ENCODE results near the gene NPFF.

The NPFF gene

GRCh38 chr12:53506450-53506785 is 866 bp downstream of the NPFF start:
- Histone ChIP-seq H3K4me2 (no peak overlapping the region), H3K27me3 (no peaks in the 10 kb centered on the region), H3K9me3 (replicated peaks in 1 of 11) (no peaks in the 10 kb centered on the region), H3K27ac (peak overlapping the region in 2 of 11 experiments; percentile 66 to 69; a peak in 1 of 22 replicates), H3K4me1 (peaks cover 27 to 52% (median 42%) of the 10 kb centered on the region in 10 experiments), H4K20me1 (peaks cover 0 to 27% (median 0%) of the 10 kb centered on the region in 11 experiments; a peak in 7 of 22 replicates), H3K36me3 (peaks cover 50 to 78% (median 61%) of the 10 kb centered on the region in 11 experiments), H3K9ac (peak overlapping the region in 6 of 11 experiments; percentile 3 to 64 (median 56); a peak in 6 of 22 replicates), H3K4me3 (no peak overlapping the region)
- no peak for TF ChIP-seq Cebpa-rat (IDR thresholded peaks at IDR 0.05)

DNA sequence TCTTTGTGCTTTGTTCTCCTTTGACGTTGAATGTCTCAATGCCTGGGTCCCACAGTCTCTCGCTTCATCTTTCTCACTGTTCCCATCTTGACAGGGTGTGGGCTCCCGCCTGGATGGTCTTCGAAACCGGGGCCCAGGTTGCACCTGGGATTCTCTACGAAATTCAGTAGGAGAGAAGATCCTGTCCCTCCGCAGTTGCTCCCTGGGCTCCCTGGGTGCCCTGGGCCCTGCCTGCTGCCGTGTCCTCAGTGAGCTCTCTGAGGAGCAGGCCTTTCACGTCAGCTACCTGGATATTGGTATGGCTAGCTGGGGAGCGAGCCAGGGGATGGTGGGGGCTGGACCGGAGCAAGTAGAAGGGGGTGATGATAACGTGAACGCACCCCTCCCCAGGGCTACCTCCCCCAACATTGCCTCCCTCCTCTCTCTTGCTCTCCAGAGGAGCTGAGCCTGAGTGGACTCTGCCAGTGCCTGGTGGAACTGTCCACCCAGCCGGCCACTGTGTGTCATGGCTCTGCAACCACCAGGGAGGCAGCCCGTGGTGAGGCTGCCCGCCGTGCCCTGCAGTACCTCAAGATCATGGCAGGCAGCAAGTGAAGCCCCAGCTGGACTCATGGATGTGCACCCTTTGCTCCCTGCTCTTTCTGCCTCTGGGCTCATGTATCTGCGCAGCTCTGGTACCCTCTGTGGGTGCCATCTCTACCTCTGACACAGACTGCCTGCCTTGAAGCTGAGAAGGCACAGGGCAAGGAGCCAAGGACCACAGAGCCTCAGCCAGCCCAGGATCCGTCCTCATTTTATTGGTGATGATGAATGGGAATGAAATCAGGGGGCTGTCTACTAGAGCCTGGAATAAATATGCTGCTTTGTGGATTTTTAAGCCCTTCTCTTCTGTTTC is 1.5 kb downstream of the NPFF start:
- H3K9ac ChIP-seq = peak overlapping the region in 10 of 11 experiments; percentile 22 to 91 (median 60); a peak in 17 of 22 replicates
- H4K20me1 ChIP-seq = peaks cover 0 to 27% (median 0%) of the 10 kb centered on the region in 11 experiments; a peak in 7 of 22 replicates
- peak overlapping the region in 6 of 11 experiments; percentile 9 to 42 (median 28); a peak in 8 of 22 replicates for H3K4me2 ChIP-seq
- no peaks in the 10 kb centered on the region for H3K27me3 ChIP-seq
- H3K4me1 ChIP-seq = peaks cover 28 to 52% (median 42%) of the 10 kb centered on the region in 10 experiments
- no peak for TF ChIP-seq Cebpa-rat (IDR thresholded peaks at IDR 0.05)
- no peaks in the 10 kb centered on the region for H3K9me3 ChIP-seq (replicated peaks in 1 of 11)
- H3K27ac ChIP-seq = peak overlapping the region in 9 of 11 experiments; percentile 27 to 69 (median 55); a peak in 17 of 22 replicates
- H3K36me3 ChIP-seq = peaks cover 44 to 72% (median 55%) of the 10 kb centered on the region in 11 experiments
- H3K4me3 ChIP-seq = no peak overlapping the region

DNA sequence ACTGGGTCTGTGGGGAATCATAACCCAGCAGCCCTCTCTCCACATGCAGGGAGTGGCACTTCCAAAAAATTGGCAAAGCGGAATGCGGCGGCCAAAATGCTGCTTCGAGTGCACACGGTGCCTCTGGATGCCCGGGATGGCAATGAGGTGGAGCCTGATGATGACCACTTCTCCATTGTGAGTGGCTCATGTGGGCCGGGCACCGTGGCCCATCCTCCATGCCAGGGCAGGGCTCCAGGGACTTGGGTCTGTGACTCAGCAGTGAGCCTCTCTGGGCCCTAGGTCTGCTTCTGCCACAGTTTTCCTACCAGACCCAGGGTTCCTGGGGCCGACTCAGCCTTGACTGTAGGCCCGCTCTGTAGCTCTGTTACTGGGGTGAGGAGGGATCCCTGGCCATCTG is 2.2 kb downstream of the NPFF start:
- peak overlapping the region in 10 of 11 experiments; percentile 22 to 91 (median 60); a peak in 16 of 22 replicates for H3K9ac ChIP-seq

GRCh38 chr12:53504004-53504920 is 3.0 kb downstream of the NPFF start:
- peak overlapping the region in 3 of 11 experiments; percentile 55 to 69 (median 59); a peak in 5 of 22 replicates for H3K27ac ChIP-seq

More for the DNA sequence above, 2.2 kb downstream of the NPFF start:
- TF ChIP-seq Cebpa-rat (IDR thresholded peaks at IDR 0.05) = no peak
- Histone ChIP-seq H3K27ac (peak overlapping the region in 9 of 11 experiments; percentile 27 to 69 (median 55); a peak in 17 of 22 replicates), H4K20me1 (peaks cover 0 to 27% (median 0%) of the 10 kb centered on the region in 11 experiments; a peak in 7 of 22 replicates), H3K9me3 (replicated peaks in 1 of 11) (no peaks in the 10 kb centered on the region), H3K36me3 (peaks cover 37 to 64% (median 49%) of the 10 kb centered on the region in 11 experiments), H3K4me2 (peak overlapping the region in 6 of 11 experiments; percentile 9 to 42 (median 28); a peak in 8 of 22 replicates), H3K4me3 (no peak overlapping the region), H3K4me1 (peaks cover 31 to 56% (median 46%) of the 10 kb centered on the region in 10 experiments), H3K27me3 (no peaks in the 10 kb centered on the region)

GRCh38 chr12:53502983-53503728 is 4.1 kb downstream of the NPFF start:
- Histone ChIP-seq H3K4me2 (peak overlapping the region; percentile 51 to 100 (median 99); a peak in 20 of 22 replicates), H3K36me3 (peaks cover 36 to 54% (median 48%) of the 10 kb centered on the region in 11 experiments), H3K27ac (peak overlapping the region in 5 of 11 experiments; percentile 6 to 39 (median 13); a peak in 5 of 22 replicates), H4K20me1 (peaks cover 0 to 27% (median 0%) of the 10 kb centered on the region in 11 experiments; a peak in 8 of 22 replicates), H3K4me1 (peaks cover 35 to 59% (median 49%) of the 10 kb centered on the region in 10 experiments), H3K9me3 (replicated peaks in 1 of 11) (no peaks in the 10 kb centered on the region), H3K4me3 (no peak overlapping the region), H3K9ac (peak overlapping the region; percentile 44 to 97 (median 90); a peak in 18 of 22 replicates), H3K27me3 (no peaks in the 10 kb centered on the region)
- no peak for TF ChIP-seq Cebpa-rat (IDR thresholded peaks at IDR 0.05)

More at GRCh38 chr12:53504004-53504920, 3.0 kb downstream of the NPFF start:
- no peak overlapping the region for H3K4me3 ChIP-seq
- H3K9ac ChIP-seq = peak overlapping the region in 8 of 11 experiments; percentile 16 to 95 (median 58); a peak in 8 of 22 replicates
- H3K9me3 ChIP-seq (replicated peaks in 1 of 11) = no peaks in the 10 kb centered on the region
- H3K27me3 ChIP-seq = no peaks in the 10 kb centered on the region
- H3K36me3 ChIP-seq = peaks cover 36 to 56% (median 48%) of the 10 kb centered on the region in 11 experiments
- peaks cover 0 to 27% (median 0%) of the 10 kb centered on the region in 11 experiments; a peak in 7 of 22 replicates for H4K20me1 ChIP-seq
- TF ChIP-seq Cebpa-rat (IDR thresholded peaks at IDR 0.05) = no peak
- H3K4me1 ChIP-seq = peaks cover 37 to 61% (median 49%) of the 10 kb centered on the region in 10 experiments
- H3K4me2 ChIP-seq = no peak overlapping the region; a peak in 1 of 22 replicates

DNA sequence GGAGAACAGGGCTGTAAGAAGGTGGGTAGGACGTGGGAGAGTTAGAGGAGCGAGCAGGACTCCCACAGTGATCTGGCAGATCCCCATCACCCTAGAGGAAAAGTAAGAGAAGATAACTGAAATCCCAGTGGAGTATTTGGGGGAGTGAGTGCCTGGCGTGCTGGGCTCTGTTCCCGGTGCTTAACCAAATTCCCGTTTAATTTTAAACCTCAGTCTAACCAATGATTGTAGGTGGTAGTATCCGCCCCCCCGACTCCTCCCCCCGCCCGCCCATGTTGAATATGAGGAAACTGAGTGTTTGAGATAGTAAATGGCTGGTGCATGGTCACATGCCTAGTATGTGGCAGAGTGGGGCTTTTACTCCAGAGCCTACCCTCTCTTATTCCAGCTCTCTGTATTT is 5.0 kb downstream of the NPFF start:
- Histone ChIP-seq H3K4me2 (peak overlapping the region; percentile 84 to 100 (median 99)), H3K9ac (peak overlapping the region; percentile 85 to 97 (median 92)), H3K9me3 (replicated peaks in 1 of 11) (no peaks in the 10 kb centered on the region), H3K27me3 (no peaks in the 10 kb centered on the region), H3K27ac (peak overlapping the region in 10 of 11 experiments; percentile 90 to 98 (median 96); a peak in 18 of 22 replicates), H4K20me1 (peaks cover 0 to 27% (median 0%) of the 10 kb centered on the region in 11 experiments; a peak in 8 of 22 replicates), H3K4me3 (peak overlapping the region; percentile 58 to 79 (median 66)), H3K4me1 (peaks cover 43 to 67% (median 57%) of the 10 kb centered on the region in 10 experiments), H3K36me3 (peaks cover 34 to 50% (median 44%) of the 10 kb centered on the region in 11 experiments)
- TF ChIP-seq Cebpa-rat (IDR thresholded peaks at IDR 0.05) = no peak

DNA sequence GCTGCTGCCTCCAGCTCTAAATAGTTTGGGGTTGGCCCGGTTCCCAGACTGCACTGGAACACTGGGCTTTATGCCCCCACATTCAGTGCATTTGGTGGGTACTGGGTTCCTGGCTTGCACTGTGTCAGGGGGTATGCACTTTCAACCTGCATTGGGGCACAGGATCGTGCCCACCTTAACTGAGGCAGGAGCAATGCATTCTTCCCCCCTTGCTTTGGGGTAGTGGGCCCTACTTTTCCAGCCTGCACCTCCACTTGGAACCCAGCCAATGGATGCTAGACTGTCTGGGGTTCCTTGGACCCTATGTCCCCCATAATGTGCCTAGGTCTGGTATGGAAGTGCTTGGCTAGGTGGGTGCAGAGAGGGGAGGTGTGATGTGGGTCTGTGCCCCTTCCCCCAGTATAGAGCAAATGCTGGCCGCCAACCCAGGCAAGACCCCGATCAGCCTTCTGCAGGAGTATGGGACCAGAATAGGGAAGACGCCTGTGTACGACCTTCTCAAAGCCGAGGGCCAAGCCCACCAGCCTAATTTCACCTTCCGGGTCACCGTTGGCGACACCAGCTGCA is 5.6 kb downstream of the NPFF start:
- H3K4me3 ChIP-seq = peak overlapping the region; percentile 58 to 79 (median 66)
- H3K4me1 ChIP-seq = peaks cover 46 to 73% (median 63%) of the 10 kb centered on the region in 10 experiments
- no peak for TF ChIP-seq Cebpa-rat (IDR thresholded peaks at IDR 0.05)
- peaks cover 0 to 27% (median 0%) of the 10 kb centered on the region in 11 experiments; a peak in 8 of 22 replicates for H4K20me1 ChIP-seq
- H3K27ac ChIP-seq = peak overlapping the region; percentile 90 to 98 (median 96); a peak in 21 of 22 replicates
- no peaks in the 10 kb centered on the region for H3K27me3 ChIP-seq
- peaks cover 28 to 45% (median 37%) of the 10 kb centered on the region in 11 experiments for H3K36me3 ChIP-seq
- H3K9me3 ChIP-seq (replicated peaks in 1 of 11) = no peaks in the 10 kb centered on the region
- H3K9ac ChIP-seq = peak overlapping the region; percentile 85 to 97 (median 92)
- peak overlapping the region; percentile 84 to 100 (median 99) for H3K4me2 ChIP-seq
